HTR-8/SVneo (cell line): Measurements from ENCODE around the gene PRR23E.

Source experiments
- DNase-seq: peaks from one replicate; pipeline ENCODE4 v3.0.0; 2011; ENCODE audit warnings: low spot score, mixed read lengths; ENCODE audit not compliant: insufficient read length
- FAIRE-seq: peaks from 2 replicates; lab custom pipeline; 2011; peaks lifted over from hg19 to GRCh38; lab: Jason Lieb, UNC

The PRR23E gene

DNA sequence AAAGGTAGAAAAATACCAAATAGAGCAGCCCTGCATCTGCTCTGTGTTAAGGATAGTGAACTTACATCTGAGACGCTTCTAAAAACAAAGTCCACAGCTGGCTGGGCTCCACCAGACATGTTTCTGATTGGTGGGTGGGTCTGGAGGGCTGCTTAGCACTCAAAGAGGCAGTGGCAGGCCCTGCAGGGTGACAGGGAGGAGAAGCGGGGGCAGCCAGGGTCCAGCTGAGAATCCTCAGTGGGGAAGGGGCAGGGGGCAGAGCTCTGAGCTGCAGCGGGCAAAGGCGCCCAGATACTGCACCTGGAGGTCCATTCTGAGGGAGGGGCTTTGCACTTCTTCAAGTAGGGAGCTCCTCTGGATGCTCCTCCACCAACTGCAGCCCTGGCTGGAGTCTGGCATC, 28.1 kb downstream of the PRR23E start:
- DNase-seq (no peak), FAIRE-seq (no peak)

- no peak for DNase-seq
- FAIRE-seq: no peak
Observed at GRCh38 chr3:127221446-127222035, 28.6 kb downstream of the PRR23E start.

GRCh38 chr3:127222163-127222562, 29.2 kb downstream of the PRR23E start:
- no peak for FAIRE-seq
- DNase-seq: no peak

- no peak for FAIRE-seq
- DNase-seq: no peak
Observed at GRCh38 chr3:127222664-127223063, 29.7 kb downstream of the PRR23E start.

DNA sequence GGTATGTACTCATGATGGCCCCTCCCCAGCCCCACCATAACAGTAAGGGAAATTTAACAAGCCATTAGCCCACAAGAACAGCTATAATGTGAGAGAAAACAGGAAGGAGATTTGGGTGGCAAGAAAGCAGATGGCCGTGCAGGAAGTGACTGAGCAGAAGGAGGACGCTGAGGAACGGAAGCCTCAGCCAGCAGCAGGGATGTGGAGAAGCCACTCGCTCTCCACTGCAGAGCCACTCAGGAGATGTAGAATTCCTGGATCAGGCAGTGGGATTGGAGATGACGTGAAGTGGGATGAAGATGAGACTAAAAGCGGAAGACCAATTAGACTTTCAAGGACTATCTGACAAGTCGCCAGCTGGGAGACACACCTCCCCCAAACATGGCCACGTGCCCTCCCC, 31.2 kb downstream of the PRR23E start:
- no peak for DNase-seq
- no peak for FAIRE-seq

- FAIRE-seq (peak; percentile 92), DNase-seq (peak; percentile 79)
Observed at GRCh38 chr3:127226457-127226856, 33.5 kb downstream of the PRR23E start.

DNA sequence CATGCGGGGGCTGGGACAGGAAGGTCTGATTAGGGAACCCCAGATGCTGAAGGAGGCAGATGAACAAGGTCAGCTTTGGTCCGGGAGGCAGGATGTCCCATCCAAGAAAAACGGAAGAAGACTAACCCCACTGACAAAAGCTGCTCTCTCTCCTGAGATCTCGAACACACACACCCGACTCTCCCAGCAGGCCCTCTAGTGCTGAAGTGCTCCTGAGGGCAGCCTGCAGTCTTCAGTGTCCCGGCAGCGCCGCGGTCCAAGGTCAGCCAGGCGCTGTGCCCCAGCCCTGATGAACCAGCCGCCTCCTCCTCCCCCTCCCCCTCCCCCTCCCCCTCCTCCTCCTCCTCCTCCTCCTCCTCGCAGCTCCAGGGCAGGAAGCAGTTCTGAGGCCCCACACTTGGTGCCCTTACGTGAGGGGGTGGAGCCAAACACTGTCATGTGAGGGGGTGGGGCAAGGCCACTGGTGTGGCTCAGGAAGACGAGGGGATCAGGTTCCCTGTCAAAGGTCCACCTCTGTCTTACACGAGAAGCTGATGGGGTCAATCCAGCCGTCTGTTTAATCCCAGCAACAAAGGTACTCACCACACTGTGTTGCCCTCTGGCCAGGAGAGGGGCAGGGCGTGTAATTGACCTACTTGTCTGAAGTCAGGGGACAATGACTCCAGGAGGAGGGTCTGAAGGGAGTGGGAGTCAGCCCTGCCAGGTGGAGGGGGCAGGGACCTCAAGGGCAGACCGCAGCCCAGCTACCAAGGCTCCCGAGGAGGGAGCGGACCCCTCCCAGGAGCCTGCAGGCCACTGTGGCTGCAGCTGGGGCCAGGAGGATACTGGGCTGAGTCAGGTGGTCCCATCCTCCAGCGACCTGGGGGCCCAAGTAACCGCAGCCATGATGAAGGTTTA, 34.3 kb downstream of the PRR23E start:
- peak; percentile 57 for DNase-seq
- peak; percentile 76 for FAIRE-seq

DNA sequence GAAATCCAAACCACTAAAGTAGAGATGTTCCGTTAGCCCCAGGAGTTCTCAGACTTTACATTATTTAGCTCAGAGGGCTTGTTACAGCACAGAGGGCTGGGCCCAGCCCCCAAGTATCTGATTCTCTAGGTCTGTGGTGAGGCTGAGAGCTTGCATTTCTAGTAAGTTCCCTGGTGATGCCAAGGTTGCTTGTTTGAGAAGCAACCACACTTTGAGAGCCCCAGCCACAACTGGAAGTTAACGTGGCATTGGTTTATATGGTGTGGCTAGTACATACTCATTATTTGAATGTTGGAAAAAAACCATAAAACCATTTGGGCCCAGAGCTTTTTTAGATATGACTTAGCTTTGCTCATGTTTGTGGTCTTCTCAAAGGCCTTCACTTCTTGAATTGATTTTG, 35.9 kb downstream of the PRR23E start:
- FAIRE-seq: no peak
- DNase-seq: no peak

GRCh38 chr3:127233371-127233770, 40.4 kb downstream of the PRR23E start:
- DNase-seq (peak; percentile 25), FAIRE-seq (no peak)

DNA sequence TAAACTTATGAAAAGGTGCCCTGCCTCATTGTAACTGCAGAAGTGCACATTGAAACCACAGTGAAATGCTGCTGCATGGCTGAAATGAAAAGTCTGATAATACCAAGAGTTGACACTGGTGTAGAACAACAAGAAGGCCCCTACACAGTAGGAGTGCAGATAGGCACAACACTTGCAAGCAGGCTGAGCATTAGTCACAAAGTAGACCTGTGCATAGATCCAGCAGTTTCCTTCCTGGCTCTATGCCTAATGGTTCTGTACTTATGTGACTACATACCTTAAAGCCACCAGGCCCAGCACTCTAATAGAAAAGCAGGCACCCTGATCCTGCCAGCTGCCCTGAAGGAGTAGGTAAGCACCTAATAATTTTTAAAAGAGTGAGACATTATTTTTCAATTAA, 41.8 kb downstream of the PRR23E start:
- no peak for DNase-seq
- no peak for FAIRE-seq

DNA sequence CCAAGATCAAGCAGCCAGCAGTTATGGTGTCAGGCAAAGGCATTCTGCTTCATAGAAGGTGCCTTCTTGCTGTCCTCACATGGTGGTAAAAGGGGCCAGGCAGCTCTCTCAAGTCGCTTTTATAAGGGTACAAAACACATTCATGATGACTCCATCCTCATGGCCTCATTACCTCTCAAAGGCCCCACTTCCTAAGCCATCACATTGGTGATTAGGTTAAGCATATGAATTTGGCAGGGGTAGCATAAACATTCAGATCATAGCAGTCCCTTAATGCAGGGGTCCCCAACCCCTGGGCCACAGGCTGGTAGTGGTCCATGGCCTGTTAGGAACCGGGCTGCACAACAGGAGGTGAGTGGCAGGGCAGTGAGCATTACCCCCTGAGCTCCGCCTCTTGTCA, 42.8 kb downstream of the PRR23E start:
- DNase-seq (no peak), FAIRE-seq (no peak)

DNA sequence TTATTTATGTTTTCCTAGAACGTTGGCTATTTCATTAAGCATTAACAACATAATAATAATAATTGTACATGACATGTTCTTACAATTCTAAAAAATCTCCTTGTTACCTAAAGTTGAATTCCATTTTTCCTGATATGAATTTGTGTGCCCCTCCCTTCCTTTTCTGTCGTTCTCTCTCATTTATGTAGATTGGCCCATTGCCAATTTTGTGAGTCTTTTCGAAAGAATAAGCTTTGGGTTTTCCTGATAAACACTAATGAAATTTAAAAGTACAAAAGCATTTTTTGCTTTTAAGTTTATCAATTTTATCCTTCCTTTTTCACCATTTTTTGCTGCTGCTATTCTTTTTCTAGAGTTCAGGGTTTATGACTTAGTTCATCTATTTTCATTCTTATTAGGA, 44.9 kb downstream of the PRR23E start:
- FAIRE-seq (no peak), DNase-seq (no peak)

GRCh38 chr3:127238602-127239001, 45.7 kb downstream of the PRR23E start:
- DNase-seq (no peak), FAIRE-seq (no peak)

GRCh38 chr3:127247292-127247691, 54.4 kb downstream of the PRR23E start:
- DNase-seq: no peak
- no peak for FAIRE-seq
